H7 (cell line): ENCODE results near the gene DCTD. TPM values are rescaled to one million over a fixed set of nuclear protein-coding genes. Genes with fewer than 3 reads are reported as not detected.

Experiments used
- DNase-seq: peaks from one replicate; pipeline ENCODE4 v3.0.0; 2012
- H3K27me3 ChIP-seq: 2 replicates; pipeline ENCODE4 v1.6.0; 2011; ENCODE audit warnings: mild to moderate bottlenecking, low read length; ENCODE audit not compliant: control insufficient read depth, insufficient read depth
- H3K36me3 ChIP-seq: replicated peaks from 2 replicates; pipeline ENCODE4 v1.5.1; 2011; ENCODE audit warnings: low read length; ENCODE audit not compliant: control insufficient read depth, insufficient read depth
- H3K4me3 ChIP-seq: 2 replicates; pipeline ENCODE4 v1.5.1; 2011; ENCODE audit warnings: low read depth, mild to moderate bottlenecking, control low read depth, low read length, moderate library complexity; ENCODE audit not compliant: insufficient read depth
- total RNA-seq: library from RNA; depleted of rRNA; stranded (reverse); fragments of >200 nt; shearing (Covaris generic); gene quantifications from 2 replicates; pipeline ENCODE4 v1.2.3, GENCODE V29; 2014

DCTD gene
- total RNA-seq, 1 experiment from 2014 or later: 55.0 TPM

DNA sequence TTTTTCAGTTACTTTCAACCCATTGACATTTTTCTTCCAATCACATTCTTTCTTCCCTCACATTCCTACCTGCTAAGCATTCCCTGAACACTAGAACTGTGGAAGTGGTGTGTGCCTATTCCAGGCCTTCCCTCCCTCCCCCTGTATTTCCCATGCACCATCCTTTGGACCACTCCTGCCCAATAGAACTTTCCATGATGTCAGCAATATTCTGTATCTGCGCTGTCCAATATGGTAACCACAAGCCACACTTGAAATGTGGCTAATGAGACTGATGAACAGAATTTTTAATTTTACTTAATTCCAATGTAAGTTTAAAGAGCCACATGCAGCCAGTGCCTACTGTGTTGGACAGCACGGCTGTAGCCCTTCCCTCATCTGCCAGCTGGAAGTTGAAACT, 57.5 kb downstream of the DCTD start:
- DNase-seq: no peak
- no peaks in the 10 kb centered on the region for H3K27me3 ChIP-seq
- no peak overlapping the region for H3K4me3 ChIP-seq
- H3K36me3 ChIP-seq: no peaks in the 10 kb centered on the region

DNA sequence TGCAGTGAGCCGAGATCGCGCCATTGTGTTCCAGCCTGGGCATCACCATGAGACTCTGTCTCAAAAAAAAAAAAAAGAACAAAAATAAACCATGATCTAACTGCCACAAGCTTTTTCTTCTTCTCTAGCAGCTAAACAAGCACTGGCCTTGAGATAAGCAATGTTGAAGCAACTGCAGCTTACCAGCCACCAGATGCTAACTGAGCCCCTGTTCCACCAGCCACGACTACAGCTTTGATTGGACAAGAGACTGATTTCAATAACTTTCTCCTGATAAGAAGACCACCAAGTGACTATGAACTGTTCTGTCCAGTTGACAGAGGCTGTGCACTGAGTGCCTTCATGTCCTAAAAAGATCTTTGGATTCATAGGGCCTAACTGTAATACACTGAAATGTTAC, 58.5 kb downstream of the DCTD start:
- Histone ChIP-seq H3K27me3 (no peaks in the 10 kb centered on the region), H3K4me3 (no peak overlapping the region), H3K36me3 (no peaks in the 10 kb centered on the region)
- no peak for DNase-seq

DNA sequence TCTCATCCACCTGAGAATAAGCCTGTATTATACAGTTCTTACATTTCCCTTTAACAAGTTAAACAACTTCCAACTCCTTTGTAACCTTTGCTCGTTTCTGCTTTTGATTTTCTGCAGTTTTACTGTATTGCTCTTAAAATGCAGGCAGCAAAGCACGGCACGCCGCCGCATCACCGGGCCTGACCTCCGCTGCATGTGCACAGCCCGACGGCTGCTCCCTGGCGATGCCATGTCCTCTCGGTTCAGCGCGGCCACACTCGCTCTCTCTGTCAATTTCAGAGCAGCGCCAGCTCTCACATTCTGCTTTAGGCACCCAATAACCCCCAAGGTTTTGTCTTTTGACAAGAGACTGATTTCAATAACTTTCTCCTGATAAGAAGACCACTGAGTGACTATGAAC, 60.3 kb downstream of the DCTD start:
- DNase-seq: no peak
- Histone ChIP-seq H3K36me3 (no peaks in the 10 kb centered on the region), H3K27me3 (no peaks in the 10 kb centered on the region)

DNA sequence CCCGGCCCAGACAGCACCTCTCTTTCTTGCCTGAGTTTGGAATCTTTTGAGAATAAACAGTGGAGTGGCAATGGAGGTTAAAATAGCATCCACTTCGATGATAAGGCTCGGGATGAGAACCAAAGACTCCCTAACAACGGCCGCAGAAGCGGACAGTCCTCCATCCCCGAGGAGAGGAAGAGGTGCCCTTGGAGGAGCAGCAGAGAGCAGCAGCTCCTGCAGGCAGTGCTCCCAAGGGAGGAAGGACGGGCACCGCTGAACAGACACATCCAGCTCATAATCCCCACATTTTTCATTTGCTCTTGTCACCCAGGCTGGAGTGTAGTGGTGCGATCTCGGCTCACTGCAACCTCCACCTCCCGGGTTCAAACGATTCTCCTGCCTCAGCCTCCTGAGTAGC, 61.3 kb downstream of the DCTD start:
- Histone ChIP-seq H3K36me3 (no peaks in the 10 kb centered on the region), H3K4me3 (no peak overlapping the region), H3K27me3 (no peaks in the 10 kb centered on the region)
- no peak for DNase-seq

More for the DNA sequence above, 60.3 kb downstream of the DCTD start:
- H3K4me3 ChIP-seq: no peak overlapping the region

DNA sequence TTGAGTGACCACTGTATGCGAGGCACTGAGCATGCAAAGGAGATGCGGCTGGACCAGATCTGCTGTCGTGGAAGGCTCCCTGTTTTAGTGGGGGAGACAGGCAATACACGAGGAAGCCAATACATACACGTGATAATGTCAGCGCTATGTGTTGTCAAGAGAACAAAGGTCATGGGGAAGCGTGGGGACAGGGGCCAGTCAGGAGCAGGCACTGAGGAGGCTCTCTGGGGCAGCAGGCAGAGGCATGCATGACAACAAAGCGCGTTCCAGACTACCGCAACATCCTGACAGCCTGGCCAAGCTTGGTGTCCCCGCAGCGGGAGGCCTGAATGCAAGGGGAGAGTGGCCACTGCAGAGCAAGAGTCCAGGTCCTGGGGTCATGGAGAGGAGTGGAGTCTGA, 61.9 kb downstream of the DCTD start:
- H3K4me3 ChIP-seq: no peak overlapping the region
- H3K27me3 ChIP-seq: no peaks in the 10 kb centered on the region
- no peaks in the 10 kb centered on the region for H3K36me3 ChIP-seq
- no peak for DNase-seq

DNA sequence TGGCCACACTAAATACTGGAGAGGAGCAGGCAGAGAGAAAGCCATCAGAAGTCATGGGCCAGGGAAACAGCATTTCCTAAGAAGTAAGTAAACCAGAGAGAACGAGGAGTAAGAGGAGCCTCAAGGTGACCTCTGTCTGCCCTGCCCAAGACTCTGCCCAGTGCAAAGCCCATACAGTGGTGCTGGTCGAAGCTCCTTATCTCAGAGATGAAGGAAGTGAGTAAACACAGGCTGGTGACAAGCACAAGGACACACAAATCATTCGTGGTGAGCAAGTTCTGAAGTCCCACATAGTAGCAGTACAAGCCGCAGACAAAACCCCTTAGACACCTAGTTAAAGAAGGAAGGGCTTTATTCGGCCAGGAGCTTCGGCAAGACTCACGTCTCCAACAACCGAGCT, 62.7 kb downstream of the DCTD start:
- Histone ChIP-seq H3K4me3 (no peak overlapping the region), H3K36me3 (no peaks in the 10 kb centered on the region), H3K27me3 (no peaks in the 10 kb centered on the region)
- DNase-seq: no peak

DNA sequence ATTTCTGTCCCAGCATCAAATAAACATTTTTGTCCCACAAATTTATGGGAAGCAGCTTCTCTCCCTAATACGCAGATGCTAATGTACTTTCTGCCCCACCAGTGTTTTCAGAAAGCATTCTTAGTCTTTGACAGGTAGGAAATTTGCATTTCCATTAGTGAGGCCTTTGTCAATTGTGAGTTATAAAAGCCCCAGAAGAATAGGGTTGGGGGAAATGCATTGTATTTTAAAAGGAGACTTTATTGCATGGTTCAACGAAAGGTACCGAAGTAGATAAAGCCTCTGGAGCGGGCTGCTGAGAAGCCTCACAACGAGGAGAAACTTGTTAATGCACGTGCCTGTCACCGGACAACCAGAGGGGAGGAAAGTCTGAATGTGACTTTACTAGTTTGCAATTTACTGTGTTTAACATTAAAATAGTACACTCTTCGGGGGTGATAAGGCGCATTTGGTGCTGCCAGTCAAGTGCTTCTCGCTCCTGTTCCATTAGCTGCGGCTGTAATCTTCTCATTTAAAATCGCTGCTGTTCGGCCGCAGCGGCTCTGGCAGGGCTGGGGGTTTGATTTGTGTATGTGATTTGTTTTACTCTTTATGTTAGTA, 63.4 kb downstream of the DCTD start:
- no peak for DNase-seq
- Histone ChIP-seq H3K27me3 (no peaks in the 10 kb centered on the region), H3K4me3 (no peak overlapping the region), H3K36me3 (no peaks in the 10 kb centered on the region)

DNA sequence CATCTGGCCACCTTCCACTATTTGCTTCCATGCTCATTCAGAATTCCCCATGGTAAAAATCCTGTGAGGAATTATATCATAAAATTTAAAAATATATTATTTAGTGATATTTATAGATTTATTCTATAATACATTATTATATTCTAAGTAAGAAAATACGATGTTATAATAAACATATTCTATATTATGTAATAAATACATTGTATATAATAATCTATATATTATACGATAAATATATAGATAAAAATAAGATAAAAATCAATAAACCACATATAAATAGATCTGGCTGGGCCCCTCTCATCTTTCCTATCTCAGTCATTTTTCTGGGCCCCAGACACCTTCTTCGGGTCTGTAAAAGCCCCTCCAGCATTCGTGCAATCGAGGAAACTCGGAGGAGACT, 68.5 kb downstream of the DCTD start:
- no peak overlapping the region for H3K4me3 ChIP-seq
- H3K36me3 ChIP-seq: no peaks in the 10 kb centered on the region
- DNase-seq: no peak
- H3K27me3 ChIP-seq: no peaks in the 10 kb centered on the region

DNA sequence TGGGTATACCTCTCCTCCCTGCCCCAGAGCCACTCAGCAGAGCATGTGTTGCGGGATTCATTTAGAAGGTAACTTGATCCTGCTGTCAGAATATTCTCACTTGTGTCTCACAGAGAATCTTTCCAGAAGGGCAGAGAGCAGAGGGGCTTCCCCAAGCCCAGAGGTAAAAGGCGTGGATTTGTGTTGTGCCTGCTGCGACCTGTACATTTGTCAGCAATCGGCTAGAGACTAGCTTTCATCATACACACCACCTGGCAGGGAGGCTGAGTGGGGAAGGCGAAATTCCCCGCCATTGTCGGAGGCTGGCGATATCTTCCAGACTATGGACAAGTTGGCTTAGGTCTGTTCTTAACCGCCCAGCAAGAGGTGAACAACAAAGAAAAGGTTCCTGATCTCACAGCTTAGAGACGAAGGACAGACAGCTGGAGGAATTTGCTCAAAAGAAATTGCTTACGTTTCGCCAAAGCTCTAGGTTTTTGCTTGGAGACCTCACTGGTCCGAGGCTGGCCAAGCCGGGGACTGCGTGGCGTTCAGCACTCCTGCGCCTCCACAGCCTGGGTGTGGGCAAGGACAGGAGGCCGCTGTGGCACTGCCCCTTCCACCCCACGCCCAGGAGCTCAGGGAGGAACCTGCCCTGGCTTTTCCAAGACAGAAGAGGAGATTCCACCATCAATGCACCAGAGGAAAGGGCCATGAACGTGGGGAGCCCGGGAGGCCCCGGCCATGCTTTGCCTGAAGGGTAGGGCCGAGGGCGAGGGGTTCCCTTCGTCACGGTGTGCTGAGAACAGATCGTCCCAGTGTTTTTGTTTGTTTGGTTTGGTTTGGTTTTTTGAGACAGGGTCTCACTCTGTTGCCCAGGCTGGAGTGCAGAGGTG, 69.4 kb downstream of the DCTD start:
- Histone ChIP-seq H3K4me3 (no peak overlapping the region), H3K36me3 (no peaks in the 10 kb centered on the region), H3K27me3 (no peaks in the 10 kb centered on the region)
- DNase-seq: peak; percentile 48

DNA sequence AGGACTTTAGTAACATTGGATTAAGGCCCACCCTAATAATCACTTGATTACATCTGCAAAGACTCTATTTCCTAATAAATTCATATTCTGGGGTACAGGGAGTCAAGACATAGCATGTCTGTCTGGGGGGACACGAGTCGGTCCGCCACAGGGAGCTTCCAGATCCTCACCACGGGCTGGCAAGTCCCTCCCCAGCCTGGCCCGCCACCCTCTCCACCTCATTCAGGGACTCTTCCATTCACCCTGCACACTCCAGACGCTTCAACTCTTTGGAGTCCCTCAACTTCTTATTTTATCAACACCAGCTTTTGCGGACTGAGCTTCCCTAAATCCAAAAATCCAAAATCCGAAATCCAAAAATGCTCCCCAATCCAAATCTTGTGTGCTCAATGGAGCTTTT, 71.2 kb downstream of the DCTD start:
- no peak for DNase-seq
- Histone ChIP-seq H3K36me3 (no peaks in the 10 kb centered on the region), H3K4me3 (no peak overlapping the region), H3K27me3 (no peaks in the 10 kb centered on the region)

DNA sequence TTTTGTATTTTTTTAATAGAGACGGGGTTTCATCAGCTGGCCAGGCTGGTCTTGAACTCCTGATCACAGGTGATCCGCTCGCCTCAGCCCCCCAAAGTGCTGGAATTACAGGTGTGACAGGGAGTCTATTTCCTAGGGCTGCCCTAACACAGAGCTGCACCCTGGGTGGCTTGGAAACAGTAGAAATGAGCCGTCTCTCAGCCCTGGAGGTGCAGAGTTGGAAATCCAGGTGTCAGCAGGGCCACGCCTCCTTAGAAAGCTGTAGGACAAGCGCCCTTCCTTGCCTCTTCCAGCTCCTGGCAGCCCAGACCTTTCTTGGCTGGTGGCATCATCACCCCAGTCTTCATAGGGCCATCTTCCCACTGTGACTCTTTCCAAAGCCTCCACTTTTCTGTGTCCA, 71.6 kb downstream of the DCTD start:
- no peak overlapping the region for H3K4me3 ChIP-seq
- peak; percentile 38 for DNase-seq
- no peaks in the 10 kb centered on the region for H3K27me3 ChIP-seq
- no peaks in the 10 kb centered on the region for H3K36me3 ChIP-seq

DNA sequence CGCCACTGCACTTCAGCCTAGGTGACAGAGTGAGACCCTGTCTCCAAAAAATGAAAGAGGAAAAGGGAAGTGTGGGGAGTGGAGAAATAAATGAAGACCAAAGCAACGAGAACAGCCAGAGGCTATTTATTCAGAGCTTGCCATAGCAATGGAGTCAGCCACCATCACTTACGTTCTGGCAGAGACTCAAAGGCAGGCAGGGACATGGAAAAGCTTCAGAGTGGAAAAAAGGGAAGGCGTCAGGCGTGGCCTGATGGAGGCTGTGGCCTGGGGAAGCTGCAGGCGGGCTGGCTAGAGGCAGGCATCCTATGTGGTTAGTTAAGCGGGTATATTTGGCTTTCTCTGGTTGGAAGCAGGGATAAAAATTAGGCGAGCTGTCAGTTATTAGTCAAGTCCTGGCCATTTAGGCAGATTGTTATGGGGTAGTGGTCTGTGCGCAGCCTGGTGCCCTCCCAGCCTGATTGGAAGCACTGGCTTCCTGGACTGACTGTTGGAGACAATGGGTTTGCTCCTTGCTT, 73.3 kb downstream of the DCTD start:
- peak; percentile 21 for DNase-seq
- H3K27me3 ChIP-seq: no peaks in the 10 kb centered on the region
- no peaks in the 10 kb centered on the region for H3K36me3 ChIP-seq
- H3K4me3 ChIP-seq: no peak overlapping the region

DNA sequence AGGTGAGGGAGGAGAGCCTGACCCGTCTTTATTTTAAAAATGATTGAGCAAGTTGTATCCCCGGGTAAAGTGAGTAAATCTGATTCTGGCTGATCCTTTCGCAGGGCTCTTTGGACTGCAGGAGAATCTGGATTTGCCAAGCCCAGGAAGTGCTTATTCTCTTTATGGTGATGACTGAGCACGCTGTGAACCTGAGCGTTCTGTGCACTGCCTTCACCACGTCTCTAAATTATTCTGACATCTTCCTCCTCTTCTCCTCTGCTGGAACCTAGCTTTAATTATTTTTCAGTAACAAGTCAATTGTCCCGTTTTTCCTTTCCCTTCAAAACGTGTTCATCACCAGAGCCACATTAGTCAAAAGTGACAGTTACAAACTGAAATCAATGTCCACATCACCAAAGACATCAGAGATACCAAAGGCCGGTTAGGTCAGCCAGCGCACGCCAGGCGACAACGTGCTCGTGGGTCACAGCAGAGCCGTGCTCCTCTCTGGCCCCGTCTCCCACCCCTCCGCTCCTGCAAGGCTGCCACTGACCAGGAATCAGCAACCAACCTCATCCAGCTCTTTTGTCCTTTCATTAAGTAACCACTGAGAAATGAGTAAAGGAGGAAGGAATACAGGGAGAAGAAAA, 74.3 kb downstream of the DCTD start:
- peak; percentile 48 for DNase-seq
- Histone ChIP-seq H3K36me3 (no peaks in the 10 kb centered on the region), H3K4me3 (no peak overlapping the region), H3K27me3 (no peaks in the 10 kb centered on the region)

DNA sequence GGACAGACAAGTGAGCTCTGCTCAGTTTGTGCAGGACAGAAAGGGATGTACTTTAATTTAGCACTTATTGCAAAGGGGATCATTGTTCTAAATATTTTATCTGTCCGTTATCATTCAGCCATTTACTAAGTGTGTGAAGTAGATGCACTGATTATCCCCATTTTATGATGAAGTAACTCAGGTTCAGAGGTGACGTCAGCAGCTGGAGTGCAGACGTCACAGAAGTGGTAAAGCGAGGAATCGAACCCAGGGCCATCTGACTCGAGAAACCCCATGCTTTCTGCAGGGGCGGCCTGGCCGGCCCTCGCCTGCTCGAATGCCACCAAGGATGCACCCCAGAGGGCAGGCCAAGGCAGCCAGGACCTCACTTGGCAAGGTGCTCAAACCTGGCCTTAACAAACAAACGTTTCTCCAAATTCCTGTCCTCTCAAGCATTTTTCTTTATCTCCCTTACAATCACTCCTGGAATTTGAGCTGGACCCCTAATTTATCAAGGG, 75.0 kb downstream of the DCTD start:
- Histone ChIP-seq H3K36me3 (no peaks in the 10 kb centered on the region), H3K27me3 (no peaks in the 10 kb centered on the region), H3K4me3 (no peak overlapping the region)
- DNase-seq: no peak

DNA sequence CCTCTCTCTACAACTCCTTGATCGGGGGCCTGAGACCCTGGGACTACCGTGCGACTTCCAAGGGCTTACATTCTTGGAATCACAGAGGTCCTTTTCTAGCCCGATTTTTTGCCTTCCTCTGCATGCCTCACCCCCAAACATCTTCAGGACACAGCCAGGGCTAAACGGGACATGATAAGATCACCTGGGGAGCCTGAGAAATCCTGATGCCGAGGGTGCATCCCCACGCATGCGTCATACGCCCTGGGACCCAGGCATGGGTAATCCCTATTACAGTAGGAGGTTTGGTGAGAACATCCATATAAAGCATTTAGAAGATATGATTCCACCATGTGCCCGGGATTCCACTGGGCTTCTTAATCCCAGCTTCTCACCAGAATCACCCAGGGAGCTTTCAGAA, 77.1 kb downstream of the DCTD start:
- H3K27me3 ChIP-seq: no peaks in the 10 kb centered on the region; the same call in 1 of the 2 replicates
- no peaks in the 10 kb centered on the region for H3K36me3 ChIP-seq
- H3K4me3 ChIP-seq: no peak overlapping the region
- DNase-seq: no peak
